ACHN (cell line): ENCODE results near the gene ALDH3B1.
A peak's percentile ranks its signal among the peaks of the same experiment; 100 is the strongest.

Experiments
- DNase-seq: peaks from one replicate; pipeline ENCODE4 v3.0.0-alpha.2; 2015
- in situ Hi-C: cut with HindIII; loops from 2 replicates; pipeline ENCODE4 v1.10.0; 2017; ENCODE audit warnings: low sequenced_read_pairs, low pct_ligation_motif_present, low pct_unique_long_range_greater_than_20kb

The ALDH3B1 gene

DNA sequence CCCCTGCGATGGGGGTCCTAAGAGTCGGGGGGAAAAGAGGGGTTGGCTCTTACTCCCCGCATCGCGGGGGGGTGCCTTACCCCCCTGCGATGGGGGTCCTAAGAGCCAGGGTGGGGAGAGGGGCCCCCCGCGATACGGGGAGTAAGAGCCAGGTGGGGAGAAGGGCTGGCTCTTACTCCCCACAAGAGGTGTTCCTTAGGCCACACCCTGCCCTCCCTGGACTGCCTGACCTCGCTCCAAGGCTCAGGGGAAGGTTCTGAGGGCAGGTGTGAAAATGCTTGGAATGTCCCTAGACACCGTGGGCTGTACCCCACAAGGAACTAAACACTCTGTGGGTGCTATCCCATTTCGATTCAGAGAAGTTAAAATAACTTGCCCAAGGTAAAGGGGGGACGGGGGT lies 14.1 kb upstream of the ALDH3B1 start:
- no peak for DNase-seq
- in situ Hi-C loops = no loop called here

DNA sequence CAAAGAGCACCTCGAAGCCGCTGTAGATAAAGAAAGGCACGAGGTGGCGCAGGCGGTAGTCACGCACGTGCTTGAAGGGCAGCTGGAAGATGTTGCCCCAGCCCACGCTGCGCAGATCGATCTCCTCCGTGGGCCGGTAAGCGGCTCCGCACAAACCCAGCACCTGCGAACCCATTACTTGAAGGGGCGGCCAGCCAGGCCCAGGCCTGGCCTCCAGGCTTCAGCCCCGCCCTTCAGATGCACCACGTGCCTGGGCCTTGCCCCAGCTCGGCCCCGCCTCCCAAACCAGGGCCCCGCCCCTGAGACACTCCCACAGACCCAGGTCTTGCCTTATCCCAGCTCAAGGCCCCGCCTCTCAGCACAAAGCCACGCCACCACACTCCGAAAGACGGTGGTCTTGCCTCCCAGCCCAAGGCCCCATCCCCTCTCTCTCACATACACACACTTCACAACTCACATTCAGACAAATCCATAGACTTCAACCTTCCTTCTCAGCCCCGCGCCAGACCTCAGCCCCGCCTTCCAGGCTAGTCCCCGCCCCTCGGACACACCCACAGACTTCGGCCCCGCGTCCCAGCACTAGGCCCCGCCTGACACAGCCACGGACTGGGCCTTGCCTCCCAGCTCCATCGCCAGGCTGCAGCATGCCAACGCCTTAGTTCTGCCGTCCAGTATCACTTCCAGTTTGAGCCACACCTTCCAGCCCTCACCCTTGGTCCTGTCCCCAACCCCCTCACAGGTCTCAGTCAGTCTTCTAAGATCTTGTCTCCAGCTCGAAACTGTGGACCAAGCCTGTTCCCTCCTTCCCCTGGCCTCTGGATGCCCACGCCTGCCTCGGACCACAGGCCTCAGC lies 13.3 kb upstream of the ALDH3B1 start:
- no peak for DNase-seq
- in situ Hi-C loops = no loop called here

DNA sequence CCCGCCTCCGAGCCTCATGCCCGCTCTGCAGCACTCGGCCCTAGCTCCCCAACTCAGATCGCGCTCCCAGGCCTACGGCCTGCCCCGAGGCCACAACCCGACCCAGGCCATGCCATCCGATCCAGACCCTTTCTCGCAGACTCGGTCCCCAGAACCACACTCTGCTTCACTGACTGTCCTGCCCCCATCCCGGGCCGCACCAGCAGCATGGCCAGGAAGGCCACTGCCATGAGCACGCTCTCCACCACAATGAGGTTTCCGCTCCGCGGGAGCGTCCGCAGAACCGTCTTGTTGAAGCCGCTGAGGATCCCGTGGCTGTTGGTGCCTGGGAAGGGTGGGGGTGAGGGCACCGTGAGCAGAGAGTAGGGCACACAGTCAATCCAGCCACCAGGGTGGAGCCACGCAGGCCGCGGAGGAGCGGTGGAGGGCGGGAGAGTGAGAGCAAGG lies 12.6 kb upstream of the ALDH3B1 start:
- in situ Hi-C loops = no loop called here
- no peak for DNase-seq

DNA sequence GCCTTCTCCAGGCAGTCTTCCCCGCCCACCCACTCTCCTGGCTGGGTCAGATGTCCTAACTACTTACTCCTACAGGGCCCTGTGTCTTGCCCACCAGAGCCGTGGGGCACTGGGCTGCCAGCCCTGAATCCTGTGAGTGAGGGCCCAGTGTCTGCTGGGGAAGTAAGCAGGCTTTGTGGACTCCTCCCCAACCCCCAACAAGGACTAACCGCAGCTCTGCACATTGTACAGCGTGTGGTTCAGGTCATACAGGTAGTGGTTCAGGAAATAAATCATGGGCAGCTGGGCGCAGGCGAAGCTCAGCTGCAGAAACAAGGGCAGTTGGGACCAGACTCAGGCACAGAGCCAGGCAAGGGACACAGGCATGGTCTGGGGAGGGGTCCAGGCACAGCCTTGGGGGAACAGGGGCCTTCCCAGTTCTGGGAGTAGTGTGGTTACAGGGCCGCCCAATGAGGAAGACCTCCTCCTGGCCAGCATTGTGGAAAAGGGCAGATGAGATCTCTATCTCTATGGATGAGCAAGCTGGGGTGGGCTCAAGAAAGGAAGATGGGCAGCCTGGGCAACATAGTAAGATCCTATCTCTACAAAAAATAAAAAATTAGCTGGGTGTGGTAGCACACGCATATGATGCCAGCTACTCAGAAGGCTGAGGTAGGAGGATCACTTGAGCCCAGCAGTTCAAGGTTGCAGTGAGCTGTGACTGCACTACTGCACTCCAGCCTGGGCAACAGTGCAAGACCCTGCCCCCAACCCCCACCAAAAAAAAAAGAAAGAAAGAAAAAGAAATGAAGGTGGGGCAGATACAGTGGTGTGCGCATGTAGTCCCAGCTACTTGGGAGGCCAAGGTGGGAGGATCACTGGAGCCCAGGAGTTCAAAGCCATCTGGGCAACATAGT lies 11.7 kb upstream of the ALDH3B1 start:
- DNase-seq = no peak
- in situ Hi-C loops = no loop called here

DNA sequence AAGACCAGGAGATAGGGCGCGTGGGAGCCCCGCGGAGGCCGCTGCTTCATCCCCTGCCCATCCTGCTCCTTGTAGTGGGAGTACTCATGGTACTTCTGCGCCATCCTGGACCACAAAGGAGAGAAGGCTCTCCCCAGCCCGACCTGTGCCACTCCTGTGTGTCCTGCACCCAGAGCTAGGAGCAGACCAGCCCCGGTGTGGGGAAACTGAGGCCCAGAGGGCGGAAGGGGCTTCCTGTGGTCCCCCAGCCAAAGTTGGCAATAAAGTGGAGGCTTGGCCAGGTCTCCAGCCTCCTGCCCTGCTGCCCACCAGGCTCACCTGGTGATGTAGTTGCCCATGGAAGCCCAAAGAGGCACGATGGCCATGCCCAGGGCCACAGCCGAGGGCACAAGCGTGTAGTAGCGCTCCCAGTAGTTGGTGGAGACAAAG lies 10.9 kb upstream of the ALDH3B1 start:
- DNase-seq = no peak
- in situ Hi-C loops = no loop called here

DNA sequence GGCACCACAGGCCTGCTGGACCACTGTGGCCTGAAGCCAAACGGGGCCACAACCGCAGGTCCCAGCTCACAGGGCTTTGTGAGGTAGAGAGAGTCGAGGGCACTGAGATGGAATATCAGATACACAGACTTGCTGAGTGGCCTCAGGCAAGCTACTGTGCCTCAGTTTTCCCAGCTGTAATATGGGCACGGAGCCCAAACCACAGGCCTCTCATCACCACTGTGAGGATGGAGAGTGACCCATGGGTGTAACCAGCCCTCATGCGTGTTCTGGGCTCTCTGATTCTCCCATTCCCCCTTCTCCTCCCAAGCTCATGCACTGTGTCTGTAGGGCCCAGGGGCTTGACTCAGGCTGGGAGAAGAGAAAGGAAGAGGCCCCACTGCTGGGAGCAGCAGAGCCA lies 10.4 kb upstream of the ALDH3B1 start:
- in situ Hi-C loops = no loop called here
- DNase-seq = no peak

DNA sequence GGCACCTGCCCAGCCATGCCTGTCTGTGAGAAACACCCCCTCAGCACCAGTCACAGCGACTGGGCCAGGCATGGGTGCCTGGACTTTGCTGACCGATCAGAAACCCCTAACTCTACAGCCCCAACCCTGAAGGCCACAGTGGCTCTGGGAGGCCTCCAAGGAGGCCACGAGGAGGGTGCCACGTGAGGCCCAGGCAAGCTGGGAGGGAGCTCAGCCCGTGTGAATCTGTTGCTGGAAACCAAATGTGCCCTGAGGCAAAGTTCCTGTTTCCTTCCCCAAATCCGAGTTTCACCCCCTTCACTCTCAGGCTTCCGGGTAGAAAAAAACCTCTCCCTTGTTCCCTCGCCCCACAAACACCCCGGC lies 7.6 kb upstream of the ALDH3B1 start:
- in situ Hi-C loops = no loop called here
- no peak for DNase-seq

DNA sequence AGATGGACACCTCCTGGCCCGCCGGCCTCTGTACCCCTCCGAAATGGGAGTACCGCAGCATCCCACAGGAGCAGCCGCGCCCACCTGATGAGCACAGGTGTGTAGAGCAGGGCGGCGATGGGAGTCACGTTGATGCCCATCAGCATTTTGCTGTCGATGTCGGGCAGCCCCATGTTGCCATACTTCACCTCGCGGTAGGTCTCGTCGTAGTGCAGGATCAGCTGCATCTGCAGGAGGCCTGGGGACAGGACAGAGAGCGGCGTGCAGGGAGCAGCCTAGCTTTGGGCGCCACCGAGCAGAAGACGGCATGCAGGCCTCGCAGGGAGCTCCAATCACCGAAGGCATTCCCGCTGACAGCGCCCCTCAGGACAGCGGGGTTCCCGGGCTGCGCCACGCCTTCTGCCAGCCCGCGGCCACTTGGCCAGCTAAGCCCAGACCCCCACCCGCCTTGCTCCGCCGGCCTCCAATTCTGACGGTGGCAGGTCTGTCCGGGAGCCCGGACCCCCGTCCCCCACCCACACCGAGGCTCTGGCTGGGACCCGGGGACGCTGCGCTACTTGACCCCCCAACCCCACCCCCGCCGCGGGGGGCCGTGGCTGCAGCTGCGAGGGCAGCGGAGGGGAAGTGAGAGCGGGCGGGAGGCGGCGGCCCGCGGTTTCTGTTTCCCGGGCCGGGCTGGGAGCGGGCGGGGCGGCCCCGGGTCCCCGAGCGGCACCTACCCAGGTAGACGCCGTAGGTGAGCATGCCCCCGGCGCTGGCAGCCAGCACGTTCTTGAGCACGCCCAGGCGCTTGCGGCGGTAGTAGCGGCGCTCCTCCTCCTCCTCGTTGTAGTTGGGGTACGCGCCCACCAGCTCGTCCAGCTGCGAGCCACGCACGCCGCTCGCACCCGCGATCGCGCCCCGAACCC lies 6.9 kb upstream of the ALDH3B1 start:
- in situ Hi-C loops = no loop called here
- DNase-seq = no peak

DNA sequence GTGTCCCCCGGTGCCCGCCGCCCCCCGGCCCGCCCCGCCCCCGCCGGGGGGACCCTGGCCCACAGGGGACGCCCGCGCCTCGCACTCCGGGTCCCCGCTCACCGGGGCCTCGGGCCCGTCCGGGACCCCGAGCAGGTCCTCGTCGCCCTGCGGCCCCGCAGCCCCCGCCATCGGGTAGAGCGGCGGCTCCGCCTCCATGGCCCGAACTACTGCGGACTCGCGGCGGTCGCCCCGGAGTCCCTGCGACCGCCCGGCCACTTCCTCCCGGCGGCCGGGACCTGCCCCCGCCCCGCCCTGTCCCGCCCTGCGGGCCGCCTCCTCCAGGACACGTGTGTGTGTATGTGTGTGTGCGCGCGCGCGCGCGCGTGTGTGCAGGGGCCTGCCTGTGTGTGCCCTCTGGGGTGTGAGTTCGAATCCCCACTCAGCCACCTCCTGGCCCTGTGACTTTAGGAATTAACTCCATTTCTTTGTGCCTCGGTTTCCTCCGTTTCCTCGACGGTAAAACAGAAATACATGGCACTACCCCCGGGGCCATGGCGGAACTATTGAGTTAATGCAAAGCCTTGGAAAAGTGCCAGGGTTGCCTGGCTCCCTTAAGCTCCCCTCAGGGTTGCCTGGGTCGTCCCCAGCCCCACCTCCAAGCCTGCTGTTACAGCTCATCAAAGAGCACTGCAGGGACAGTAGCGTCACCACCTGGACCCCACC lies 6.1 kb upstream of the ALDH3B1 start, which contains the start of gene UNC93B1:
Gene UNC93B1 (minus strand): TSS at position 252 of the 705 bp plus-strand sequence. CDS start 54 bp downstream, at position 198.
- in situ Hi-C loops = no loop called here
- DNase-seq = peak; percentile 83

DNA sequence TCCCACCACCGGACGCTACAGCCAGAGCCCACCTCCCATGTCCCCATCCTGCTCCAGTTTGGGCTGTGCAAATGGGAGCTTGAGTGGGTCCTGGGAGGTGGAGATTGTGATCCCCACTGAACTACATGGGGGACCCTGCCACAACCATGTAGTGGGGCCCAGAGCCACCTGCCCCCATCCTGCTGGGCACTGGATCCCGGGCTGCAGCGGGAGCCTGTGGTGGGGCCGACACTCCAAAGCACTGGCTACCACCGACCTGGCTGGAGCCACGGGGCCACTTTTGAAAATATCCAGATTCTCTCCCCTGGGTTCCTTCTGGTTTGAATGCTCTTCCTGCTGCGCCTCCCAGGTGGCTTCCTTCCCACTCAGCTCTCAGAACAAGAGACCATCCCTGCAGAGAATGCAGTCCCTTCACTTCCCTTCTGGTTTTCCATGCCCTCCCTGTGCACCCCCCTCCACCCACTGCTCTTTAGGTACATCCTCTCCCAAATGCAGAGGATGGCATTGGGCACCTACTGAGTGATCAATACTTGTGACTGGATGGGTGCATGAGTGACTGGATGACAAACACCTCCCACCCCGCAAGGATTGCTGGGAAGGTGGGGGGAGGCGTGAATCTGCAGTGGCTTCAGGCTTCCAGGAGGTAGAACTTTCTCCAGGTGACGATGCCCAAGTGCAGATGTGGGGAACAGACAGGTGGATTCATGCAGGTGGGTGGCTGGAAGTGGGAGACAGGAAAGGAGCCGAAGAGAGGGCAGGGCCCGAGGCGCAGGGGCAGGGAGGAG lies 5.4 kb upstream of the ALDH3B1 start:
- no peak for DNase-seq
- in situ Hi-C loops = no loop called here

DNA sequence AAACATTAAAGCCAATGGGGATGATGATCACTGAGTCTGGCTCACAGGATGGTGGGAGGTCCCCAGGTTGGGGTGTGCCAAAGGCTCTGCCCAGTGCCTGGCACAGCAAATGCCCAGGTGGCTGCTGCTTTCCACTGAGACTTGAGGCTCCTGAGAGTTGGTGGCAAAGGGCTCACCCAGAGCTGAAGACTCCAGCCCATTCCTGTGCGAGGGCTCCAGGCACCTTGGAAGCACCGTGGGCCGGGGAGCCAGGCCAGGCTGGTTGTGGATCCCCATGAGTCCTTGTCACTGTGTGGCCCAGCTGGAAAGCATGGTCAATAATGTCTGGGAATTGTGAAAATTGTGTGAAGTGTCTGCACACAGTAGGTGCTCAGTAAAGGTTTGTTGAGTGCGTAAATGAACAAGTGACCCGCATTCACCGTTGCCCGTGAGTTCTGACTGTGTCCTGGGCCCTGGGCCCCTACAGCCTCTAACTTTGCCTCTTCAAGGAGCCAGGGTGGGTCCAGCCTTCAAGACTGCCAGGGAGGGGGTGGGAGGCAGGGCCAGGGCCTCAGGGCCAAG lies 3.4 kb upstream of the ALDH3B1 start:
- in situ Hi-C loops = no loop called here
- DNase-seq = no peak

DNA sequence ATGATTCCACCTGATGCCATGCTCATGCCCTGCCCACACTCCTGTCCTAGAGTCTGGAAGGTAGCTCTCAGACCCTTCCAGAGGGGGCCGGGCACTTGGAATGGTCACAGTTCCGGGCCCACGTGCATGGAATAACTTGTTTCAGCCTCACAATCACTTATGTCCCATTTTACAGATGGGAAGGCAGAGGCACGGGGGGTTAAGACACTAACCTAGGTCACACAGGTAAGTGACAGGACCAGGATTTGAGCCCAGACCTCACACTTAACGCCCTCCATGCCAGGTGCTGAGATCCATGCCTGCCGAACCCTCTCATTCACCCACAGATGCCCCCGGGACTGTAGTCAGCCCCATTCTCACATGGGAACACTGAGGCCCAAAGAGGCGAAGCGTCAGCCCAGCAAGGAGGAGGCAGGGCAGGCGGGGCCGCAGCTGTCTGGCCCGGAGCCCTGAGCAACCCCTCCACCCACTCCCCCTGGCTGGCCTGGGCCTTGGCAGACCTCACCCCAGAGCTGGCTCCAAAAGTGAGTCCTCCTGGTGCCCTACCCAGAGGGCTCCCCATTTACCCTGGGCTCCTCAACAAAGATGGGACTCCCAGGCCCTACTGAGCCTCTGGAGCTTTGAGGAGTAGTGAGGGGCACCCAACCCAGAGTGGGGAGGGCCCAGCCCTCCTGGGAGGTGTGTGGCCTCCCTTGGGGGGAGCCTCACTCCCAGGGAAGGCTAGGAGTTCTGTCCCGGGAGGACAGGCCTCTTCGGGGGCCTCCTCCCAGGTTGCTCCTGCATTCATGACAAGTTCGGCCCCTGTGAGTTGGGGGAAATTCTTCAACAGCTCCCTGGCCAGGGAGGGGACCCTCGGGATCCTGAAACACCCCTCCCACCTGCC lies 2.4 kb upstream of the ALDH3B1 start:
- no peak for DNase-seq
- in situ Hi-C loops = no loop called here

DNA sequence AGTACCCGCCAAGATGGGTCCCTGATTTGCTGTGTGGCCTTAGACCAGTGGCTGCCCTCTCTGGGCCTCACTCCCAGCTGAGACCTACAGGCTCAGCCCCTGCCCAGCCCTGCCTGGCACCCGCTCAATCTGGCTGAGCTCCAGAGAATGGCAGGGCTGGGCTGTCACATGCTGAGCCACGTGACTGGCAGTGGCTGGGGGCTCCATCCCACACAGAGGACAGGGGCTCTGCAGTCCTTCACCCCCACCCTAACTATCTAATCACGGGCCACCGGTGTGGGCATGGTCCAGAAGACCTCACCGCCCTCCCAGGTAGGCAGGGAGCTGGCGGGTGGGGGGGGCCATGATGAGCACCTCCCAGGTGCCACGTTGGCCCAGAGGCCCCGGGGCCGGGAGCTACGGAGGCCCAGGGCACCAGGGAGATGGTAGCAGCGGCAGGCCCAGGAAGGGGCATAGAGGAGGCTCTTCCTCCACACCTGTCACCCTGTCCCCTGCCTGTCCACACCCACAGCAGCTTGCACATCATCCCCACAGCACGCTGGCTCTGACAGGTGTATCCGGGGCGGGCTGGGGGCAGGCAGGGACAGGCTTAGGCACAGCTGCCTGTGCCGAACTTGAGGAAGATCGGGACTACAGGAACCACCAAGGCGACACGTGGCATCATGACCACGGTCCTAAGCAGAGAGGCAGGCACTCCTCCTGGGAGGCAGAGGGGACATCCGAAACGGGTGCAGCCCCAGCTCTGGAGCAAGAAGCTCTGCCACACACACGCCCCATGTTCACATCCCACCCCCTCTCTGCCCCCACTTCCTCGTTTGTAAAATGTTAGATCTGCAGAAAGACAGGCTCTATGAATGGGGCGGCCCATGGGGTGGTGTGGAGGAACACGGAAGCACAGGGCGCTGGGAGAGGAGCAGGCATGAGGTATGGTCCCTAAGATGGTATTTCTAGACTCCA lies 1.5 kb upstream of the ALDH3B1 start:
- in situ Hi-C loops = no loop called here
- no peak for DNase-seq

DNA sequence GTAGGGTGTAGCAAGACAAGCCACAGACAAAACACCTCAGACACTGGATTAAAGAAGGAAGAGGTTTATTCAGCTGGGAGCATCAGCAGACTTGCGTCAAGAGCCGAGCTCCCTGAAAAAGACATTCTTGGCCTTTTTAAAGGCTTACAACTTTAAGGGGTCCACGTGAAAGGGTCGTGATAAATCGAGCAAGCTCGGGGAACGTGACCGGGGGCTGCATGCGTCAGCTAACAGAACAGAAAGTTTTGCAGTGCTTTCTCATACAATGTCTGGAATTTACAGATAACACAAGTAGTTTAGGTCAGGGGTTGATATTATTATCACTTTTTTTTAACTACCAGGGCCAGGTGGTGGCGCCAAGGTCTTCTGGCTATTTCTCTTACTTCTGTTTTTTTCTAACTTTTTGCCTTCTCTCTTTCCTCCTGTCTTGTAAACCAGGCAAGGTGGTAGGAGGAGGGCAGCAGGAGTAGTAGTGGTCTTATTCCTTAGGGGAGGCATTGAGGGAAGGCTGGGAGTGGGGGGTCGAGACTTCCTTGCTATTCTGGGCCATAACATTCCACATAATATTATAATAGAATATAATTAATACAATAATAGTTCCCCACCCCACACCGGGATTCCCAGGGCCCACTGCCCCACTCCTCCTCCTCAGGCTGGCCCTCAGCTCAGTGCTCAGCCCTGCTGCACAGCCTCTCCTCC lies 587 bp upstream of the ALDH3B1 start:
- in situ Hi-C loops = no loop called here
- peak; percentile 59 for DNase-seq
